PC-3 (cell line): Measurements from ENCODE around the gene FNBP1L. TPM values are rescaled to one million over a fixed set of nuclear protein-coding genes. Genes with fewer than 3 reads are reported as not detected.

Experiments used
- ATAC-seq: fragments of 200-7000 bp; cut with Tn5 transposase; 2 replicates; pipeline ENCODE4 v1.9.1; 2020; ENCODE audit warnings: mild to moderate bottlenecking, moderate library complexity
- BruUV-seq: library from RNA; stranded (reverse); fragments of 400-500 nt; replicated peaks from 2 replicates; lab custom pipeline; 2021; lab: Mats Ljungman, UMichigan
- CTCF ChIA-PET: fragments of 300-600 bp; sonication (Branson Sonifier 250); formaldehyde crosslinking; loops from one replicate; lab custom pipeline; 2022; ENCODE audit warnings: antibody characterized with exemption; lab: Charles Lee
- POLR2A ChIA-PET: fragments of 300-600 bp; sonication (Branson Sonifier 250); formaldehyde crosslinking; loops from one replicate; lab custom pipeline; 2022; ENCODE audit warnings: antibody characterized with exemption; ENCODE audit not compliant: unreplicated experiment; lab: Charles Lee
- DNase-seq: peaks from one replicate; pipeline ENCODE4 v3.0.0-alpha.2; 2015
- H2AFZ ChIP-seq: fragments of 300-600 bp; sonication (generic); 2 replicates; pipeline ENCODE4 v1.6.0; 2016; ENCODE audit warnings: antibody characterized with exemption, low read length
- H3F3A ChIP-seq: fragments of 300-600 bp; sonication (generic); one replicate; pipeline ENCODE4 v1.6.0; 2017; ENCODE audit warnings: antibody characterized with exemption, low read length, control low read depth, mild to moderate bottlenecking; ENCODE audit not compliant: unreplicated experiment
- H3K27ac ChIP-seq: fragments of 300-600 bp; sonication (generic); 2 replicates; pipeline ENCODE4 v1.5.1; 2016; ENCODE audit warnings: mild to moderate bottlenecking, low read length
- H3K27me3 ChIP-seq: fragments of 300-600 bp; sonication (generic); 2 replicates; pipeline ENCODE4 v1.6.1; 2016; ENCODE audit warnings: low read length, mixed read lengths
- H3K36me3 ChIP-seq: fragments of 300-600 bp; sonication (generic); 2 replicates; pipeline ENCODE4 v1.6.1; 2016; ENCODE audit warnings: low read depth, mixed run types, low read length, mixed read lengths
- H3K4me1 ChIP-seq: fragments of 300-600 bp; sonication (generic); 2 replicates; pipeline ENCODE4 v1.5.1; 2016; ENCODE audit warnings: low read length; ENCODE audit not compliant: insufficient read depth
- H3K4me2 ChIP-seq: fragments of 300-600 bp; sonication (generic); 2 replicates; pipeline ENCODE4 v1.6.0; 2016; ENCODE audit warnings: low read length
- H3K4me3 ChIP-seq: fragments of 300-600 bp; sonication (generic); 2 replicates; pipeline ENCODE4 v1.5.1; 2016; ENCODE audit warnings: mild to moderate bottlenecking, low read length, mixed read lengths
- H3K79me2 ChIP-seq: fragments of 300-600 bp; sonication (generic); 2 replicates; pipeline ENCODE4 v1.6.1; 2017; ENCODE audit warnings: low read length, mixed read lengths
- H3K9ac ChIP-seq: fragments of 300-600 bp; sonication (generic); 2 replicates; pipeline ENCODE4 v1.6.0; 2016; ENCODE audit warnings: mild to moderate bottlenecking, low read length
- H3K9me2 ChIP-seq: fragments of 300-600 bp; sonication (generic); replicated peaks from 2 replicates; pipeline ENCODE4 v1.6.1; 2016; ENCODE audit warnings: mixed run types, low read length, mixed read lengths
- H3K9me3 ChIP-seq: fragments of 300-600 bp; sonication (generic); 2 replicates; pipeline ENCODE4 v1.6.1; 2016; ENCODE audit warnings: low read length, mixed read lengths
- H4K20me1 ChIP-seq: fragments of 300-600 bp; sonication (generic); 2 replicates; pipeline ENCODE4 v1.6.1; 2016; ENCODE audit warnings: low read length, mixed read lengths
- CTCF ChIP-seq: fragments of 300-600 bp; sonication (generic); conservative IDR thresholded peaks from 2 replicates; pipeline ENCODE4 v1.5.1; 2017; ENCODE audit warnings: antibody characterized with exemption, low read depth, mild to moderate bottlenecking, low read length
- EZH2 ChIP-seq: fragments of 300-600 bp; sonication (generic); IDR thresholded peaks from one replicate; pipeline ENCODE4 v1.6.1; 2017; ENCODE audit warnings: antibody characterized with exemption, mild to moderate bottlenecking, low read length; ENCODE audit not compliant: unreplicated experiment
- EZH2phosphoT487 ChIP-seq: fragments of 300-600 bp; sonication (generic); IDR thresholded peaks from 2 replicates; pipeline ENCODE4 v1.6.1; 2018; ENCODE audit warnings: mild to moderate bottlenecking, antibody characterized with exemption, low read length, borderline replicate concordance
- intact Hi-C: fragments of 100-400 bp; cut with micrococcal nuclease; formaldehyde crosslinking; loops from 2 replicates; pipeline ENCODE4 v1.9.0; 2023
- total RNA-seq: library from RNA; depleted of rRNA; stranded (reverse); fragments of >200 nt; gene quantifications from 2 replicates; pipeline ENCODE4 v1.2.3, GENCODE V29; 2014

FNBP1L gene
- total RNA-seq, 1 experiment from 2014 or later: 28.3 TPM

GRCh38 chr1:93420400-93420799 is 27.5 kb upstream of the FNBP1L start:
- TF ChIP-seq CTCF: no peak
- no peak for TF ChIP-seq EZH2phosphoT487
- TF ChIP-seq EZH2: no peak
- Histone ChIP-seq H3K9me3 (no peaks in the 10 kb centered on the region), H3K9ac (no peak overlapping the region), H2AFZ (no peak overlapping the region), H3F3A (no peaks in the 10 kb centered on the region), H3K9me2 (no peaks in the 10 kb centered on the region), H4K20me1 (no peaks in the 10 kb centered on the region), H3K4me3 (no peak overlapping the region), H3K4me1 (no peaks in the 10 kb centered on the region), H3K4me2 (no peak overlapping the region), H3K27me3 (no peaks in the 10 kb centered on the region), H3K27ac (no peak overlapping the region), H3K36me3 (no peaks in the 10 kb centered on the region), H3K79me2 (no peaks in the 10 kb centered on the region)
- ATAC-seq (no peak), DNase-seq (no peak)
- CTCF ChIA-PET: no interaction called here
- POLR2A ChIA-PET: no interaction called here
- intact Hi-C loops: no loop called here
- BruUV-seq: no TSS peak

GRCh38 chr1:93426181-93426580 is 21.7 kb upstream of the FNBP1L start:
- Histone ChIP-seq H3F3A (no peaks in the 10 kb centered on the region), H3K4me3 (no peak overlapping the region), H3K9me2 (no peaks in the 10 kb centered on the region), H3K79me2 (no peaks in the 10 kb centered on the region), H2AFZ (no peak overlapping the region), H3K4me1 (no peaks in the 10 kb centered on the region), H4K20me1 (no peaks in the 10 kb centered on the region), H3K27me3 (no peaks in the 10 kb centered on the region), H3K36me3 (no peaks in the 10 kb centered on the region), H3K9me3 (no peaks in the 10 kb centered on the region), H3K9ac (no peak overlapping the region), H3K27ac (no peak overlapping the region), H3K4me2 (no peak overlapping the region)
- CTCF ChIA-PET: no interaction called here
- no peak for ATAC-seq
- no TSS peak for BruUV-seq
- no peak for TF ChIP-seq CTCF
- TF ChIP-seq EZH2phosphoT487: no peak
- no peak for TF ChIP-seq EZH2
- POLR2A ChIA-PET: no interaction called here
- DNase-seq: no peak
- intact Hi-C loops: no loop called here

DNA sequence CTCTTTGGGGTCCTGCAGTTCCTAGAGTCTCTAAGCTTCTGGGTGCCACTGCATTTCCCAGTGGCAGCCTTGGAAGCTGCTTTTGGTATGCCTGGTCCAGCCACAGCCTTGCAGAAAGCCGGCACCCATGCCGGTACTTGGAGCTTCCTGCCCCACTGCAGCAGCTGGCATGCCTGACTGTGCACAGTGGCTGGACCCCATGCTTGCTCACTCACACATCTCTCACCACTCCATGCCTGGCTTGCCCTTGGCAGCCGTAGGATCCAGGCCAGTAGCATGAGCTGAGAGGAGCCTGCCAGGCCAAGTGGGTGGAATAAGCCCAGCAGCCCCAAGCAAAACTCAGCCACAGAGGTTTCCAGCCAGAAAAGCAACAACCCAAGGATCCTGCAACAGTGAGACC is 20.3 kb upstream of the FNBP1L start:
- H3K27me3 ChIP-seq: no peaks in the 10 kb centered on the region
- no peak for ATAC-seq
- H3K9me2 ChIP-seq: no peaks in the 10 kb centered on the region
- H3K36me3 ChIP-seq: no peaks in the 10 kb centered on the region
- no peak overlapping the region for H3K4me2 ChIP-seq
- POLR2A ChIA-PET: no interaction called here
- no peak overlapping the region for H2AFZ ChIP-seq
- H3F3A ChIP-seq: no peaks in the 10 kb centered on the region
- H4K20me1 ChIP-seq: no peaks in the 10 kb centered on the region
- no peaks in the 10 kb centered on the region for H3K4me1 ChIP-seq
- intact Hi-C loops: no loop called here
- BruUV-seq: no TSS peak
- no peak overlapping the region for H3K4me3 ChIP-seq
- no peak overlapping the region for H3K9ac ChIP-seq
- no peak overlapping the region for H3K27ac ChIP-seq
- no peak for DNase-seq
- H3K79me2 ChIP-seq: no peaks in the 10 kb centered on the region
- no peak for TF ChIP-seq CTCF
- TF ChIP-seq EZH2phosphoT487: no peak
- TF ChIP-seq EZH2: no peak
- H3K9me3 ChIP-seq: no peaks in the 10 kb centered on the region
- CTCF ChIA-PET: no interaction called here
